Measurements from ENCODE around the gene PFKL.

PFKL gene

DNA sequence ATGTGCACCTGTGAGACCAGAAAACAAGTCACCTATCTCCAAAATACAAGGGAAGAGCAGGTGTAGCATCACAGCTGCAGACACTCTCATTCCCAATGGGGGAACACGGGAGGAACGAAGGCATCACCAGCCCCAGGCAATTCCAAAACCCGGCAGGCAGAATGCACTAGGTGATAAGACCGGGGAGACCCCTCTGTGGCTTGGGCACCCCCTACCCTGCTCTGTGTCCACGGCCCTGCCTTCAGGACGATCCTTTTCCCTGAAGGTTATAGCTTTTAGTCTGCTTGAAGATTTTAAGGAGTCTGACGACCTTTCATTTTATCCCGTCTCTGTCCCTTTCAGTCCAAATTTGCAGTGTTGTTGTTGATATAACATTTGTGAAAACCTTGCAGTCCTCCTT lies 72.8 kb downstream of the PFKL start:
- H3K9ac ChIP-seq (ENCODE audit: low read length), result no peak overlapping the region
- H3K4me3 ChIP-seq (ENCODE audit: low read length), result no peak overlapping the region
- no peaks in the 10 kb centered on the region for H3K36me3 ChIP-seq (ENCODE audit: control insufficient read depth, insufficient read depth, low read length)
- H3K4me1 ChIP-seq (ENCODE audit: control insufficient read depth, insufficient read depth, low read length), result peaks cover 11% of the 10 kb centered on the region
- H3K9me3 ChIP-seq (ENCODE audit: control insufficient read depth, low read length), result no peaks in the 10 kb centered on the region
- H3K27me3 ChIP-seq (ENCODE audit: control insufficient read depth, insufficient read depth, low read length), result peaks cover 30% of the 10 kb centered on the region

DNA sequence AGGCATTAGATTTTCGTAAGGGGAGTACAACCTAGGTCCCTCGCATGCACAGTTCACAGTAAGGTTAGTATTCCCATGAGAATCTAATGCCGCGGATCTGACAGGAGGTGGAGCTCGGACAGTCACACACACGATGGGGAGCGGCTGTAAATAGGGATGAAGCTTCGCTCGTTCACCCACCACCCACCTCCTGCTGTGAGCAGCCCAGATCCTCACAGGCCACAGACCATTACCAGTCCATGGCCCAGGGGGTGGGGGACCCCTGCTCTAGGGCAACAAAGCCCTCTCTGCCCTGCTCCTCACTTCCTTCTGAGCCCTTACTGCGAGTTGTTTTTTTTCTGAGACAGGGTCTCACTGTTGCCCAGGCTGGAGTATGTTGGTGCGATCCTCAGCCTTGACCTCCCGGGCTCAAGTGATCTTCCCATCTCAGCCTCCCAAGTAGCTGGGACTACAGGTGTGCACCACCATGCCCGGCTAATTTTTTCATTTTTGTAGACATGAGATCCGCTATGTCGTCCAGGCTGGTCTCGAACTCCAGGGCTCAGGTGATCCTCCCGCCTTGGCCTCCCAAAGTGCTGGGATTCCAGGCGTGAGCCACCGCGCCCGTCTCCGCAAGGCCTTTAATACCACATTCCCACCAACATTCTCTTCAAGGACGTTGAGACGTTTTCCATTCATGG lies 74.9 kb downstream of the PFKL start:
- H3K9ac ChIP-seq (ENCODE audit: low read length), result no peak overlapping the region
- no peaks in the 10 kb centered on the region for H3K9me3 ChIP-seq (ENCODE audit: control insufficient read depth, low read length)
- no peak overlapping the region for H3K4me3 ChIP-seq (ENCODE audit: low read length)
- H3K4me1 ChIP-seq (ENCODE audit: control insufficient read depth, insufficient read depth, low read length), result peaks cover 20% of the 10 kb centered on the region
- no peaks in the 10 kb centered on the region for H3K36me3 ChIP-seq (ENCODE audit: control insufficient read depth, insufficient read depth, low read length)
- peaks cover 29% of the 10 kb centered on the region for H3K27me3 ChIP-seq (ENCODE audit: control insufficient read depth, insufficient read depth, low read length)

DNA sequence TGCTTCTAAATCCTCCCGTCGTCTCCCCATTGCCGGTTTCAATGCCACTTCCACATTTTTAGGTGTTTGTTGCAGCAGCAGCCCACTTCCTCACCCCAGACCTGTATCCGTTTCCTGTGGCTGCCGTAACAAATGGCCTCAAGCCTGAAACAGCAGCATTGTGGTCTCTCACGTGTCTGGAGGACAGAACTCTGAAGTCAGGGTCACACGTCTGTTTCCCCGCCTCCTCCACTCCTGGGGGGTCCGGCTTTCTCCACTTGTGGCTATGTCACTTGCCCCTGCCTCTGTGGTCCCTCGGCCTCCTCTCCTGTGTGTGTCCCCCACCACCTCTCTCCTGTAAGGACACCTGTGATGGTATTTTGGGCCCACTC lies 75.4 kb downstream of the PFKL start:
- Histone ChIP-seq H3K4me1 (ENCODE audit: control insufficient read depth, insufficient read depth, low read length) (peaks cover 20% of the 10 kb centered on the region), H3K9me3 (ENCODE audit: control insufficient read depth, low read length) (no peaks in the 10 kb centered on the region)

DNA sequence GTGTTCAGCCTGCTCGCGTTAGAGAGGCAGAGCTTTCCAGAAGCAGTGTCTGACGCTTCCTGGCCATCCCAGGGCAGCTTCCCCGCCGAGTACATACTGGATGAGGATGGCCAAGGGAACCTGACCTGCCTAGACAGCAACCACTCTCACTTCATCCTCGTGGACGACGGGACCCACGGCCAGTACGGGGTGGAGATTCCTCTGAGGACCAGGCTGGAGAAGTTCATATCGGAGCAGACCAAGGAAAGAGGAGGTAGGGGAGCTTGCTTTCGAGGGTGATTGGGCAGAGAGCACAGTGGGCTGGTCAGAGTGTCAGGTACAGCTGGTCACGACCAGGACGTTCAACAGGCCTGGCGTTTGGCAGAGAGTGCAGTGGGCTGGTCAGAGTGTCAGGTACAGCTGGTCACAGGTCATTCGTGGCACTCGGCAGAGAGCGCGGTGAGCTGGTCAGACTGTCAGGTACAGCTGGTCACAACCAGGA lies 75.9 kb downstream of the PFKL start:
- Histone ChIP-seq H3K27me3 (ENCODE audit: control insufficient read depth, insufficient read depth, low read length) (peaks cover 18% of the 10 kb centered on the region), H3K4me1 (ENCODE audit: control insufficient read depth, insufficient read depth, low read length) (peaks cover 20% of the 10 kb centered on the region), H3K36me3 (ENCODE audit: control insufficient read depth, insufficient read depth, low read length) (no peaks in the 10 kb centered on the region), H3K9me3 (ENCODE audit: control insufficient read depth, low read length) (no peaks in the 10 kb centered on the region), H3K9ac (ENCODE audit: low read length) (no peak overlapping the region), H3K4me3 (ENCODE audit: low read length) (no peak overlapping the region)

More for the DNA sequence above, 75.4 kb downstream of the PFKL start:
- Histone ChIP-seq H3K9ac (ENCODE audit: low read length) (no peak overlapping the region), H3K27me3 (ENCODE audit: control insufficient read depth, insufficient read depth, low read length) (peaks cover 23% of the 10 kb centered on the region), H3K36me3 (ENCODE audit: control insufficient read depth, insufficient read depth, low read length) (no peaks in the 10 kb centered on the region), H3K4me3 (ENCODE audit: low read length) (no peak overlapping the region)

DNA sequence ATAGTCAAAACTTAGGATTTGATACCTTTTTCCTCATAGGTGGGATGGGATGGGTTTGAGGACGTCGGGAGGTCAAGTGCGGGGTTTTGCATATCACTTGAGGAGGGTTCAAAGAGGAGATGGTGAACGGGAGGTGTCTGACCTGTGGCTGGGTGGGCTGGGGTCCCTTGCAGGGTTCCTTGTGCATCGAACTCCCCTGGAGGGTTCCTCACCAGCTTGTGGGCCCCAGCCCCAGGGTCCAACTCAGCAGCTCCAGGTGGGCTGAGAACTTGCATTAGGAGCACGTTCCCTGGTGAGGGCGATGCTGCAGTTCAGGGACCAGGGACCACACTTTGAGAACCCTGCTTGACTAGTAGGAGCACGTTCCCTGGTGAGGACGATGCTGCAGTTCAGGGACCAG lies 76.8 kb downstream of the PFKL start:
- H3K9me3 ChIP-seq (ENCODE audit: control insufficient read depth, low read length), result no peaks in the 10 kb centered on the region
- no peak overlapping the region for H3K4me3 ChIP-seq (ENCODE audit: low read length)
- no peaks in the 10 kb centered on the region for H3K36me3 ChIP-seq (ENCODE audit: control insufficient read depth, insufficient read depth, low read length)
- no peak overlapping the region for H3K9ac ChIP-seq (ENCODE audit: low read length)
- peaks cover 20% of the 10 kb centered on the region for H3K4me1 ChIP-seq (ENCODE audit: control insufficient read depth, insufficient read depth, low read length)
- peaks cover 16% of the 10 kb centered on the region for H3K27me3 ChIP-seq (ENCODE audit: control insufficient read depth, insufficient read depth, low read length)
